ENCODE measurements around the gene PINK1.
"Not testable (repeated sequence)": the region's sequence is repeated elsewhere in the genome, so short reads cannot be mapped to it uniquely, and the experiment has no call there.

The PINK1 gene

DNA sequence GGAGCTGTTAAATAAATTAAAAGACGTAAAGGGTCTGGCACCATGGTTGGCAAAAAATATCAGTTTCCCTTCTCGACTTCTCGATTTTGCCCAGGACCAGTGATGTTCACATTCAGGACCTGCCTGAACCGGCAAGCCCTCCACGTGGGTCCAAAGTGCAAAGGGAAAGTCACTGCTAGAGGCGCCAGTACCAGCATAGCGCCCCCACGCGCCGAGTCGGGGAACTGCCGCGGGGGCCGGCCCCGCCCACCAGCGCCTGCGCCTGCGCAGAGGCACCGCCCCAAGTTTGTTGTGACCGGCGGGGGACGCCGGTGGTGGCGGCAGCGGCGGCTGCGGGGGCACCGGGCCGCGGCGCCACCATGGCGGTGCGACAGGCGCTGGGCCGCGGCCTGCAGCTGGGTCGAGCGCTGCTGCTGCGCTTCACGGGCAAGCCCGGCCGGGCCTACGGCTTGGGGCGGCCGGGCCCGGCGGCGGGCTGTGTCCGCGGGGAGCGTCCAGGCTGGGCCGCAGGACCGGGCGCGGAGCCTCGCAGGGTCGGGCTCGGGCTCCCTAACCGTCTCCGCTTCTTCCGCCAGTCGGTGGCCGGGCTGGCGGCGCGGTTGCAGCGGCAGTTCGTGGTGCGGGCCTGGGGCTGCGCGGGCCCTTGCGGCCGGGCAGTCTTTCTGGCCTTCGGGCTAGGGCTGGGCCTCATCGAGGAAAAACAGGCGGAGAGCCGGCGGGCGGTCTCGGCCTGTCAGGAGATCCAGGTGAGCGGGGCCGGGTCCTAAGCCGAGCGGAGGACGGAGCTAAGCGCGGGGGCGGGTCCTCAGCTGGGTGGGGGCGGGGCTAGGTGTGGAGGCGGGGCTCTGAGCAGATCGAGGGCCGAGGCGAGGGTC is at the start of gene PINK1:
Gene PINK1 (plus strand): TSS at position 269 of the 875 bp plus-strand sequence. CDS start 91 bp downstream, at position 360.
- peak; percentile 79 for DNase-seq

DNA sequence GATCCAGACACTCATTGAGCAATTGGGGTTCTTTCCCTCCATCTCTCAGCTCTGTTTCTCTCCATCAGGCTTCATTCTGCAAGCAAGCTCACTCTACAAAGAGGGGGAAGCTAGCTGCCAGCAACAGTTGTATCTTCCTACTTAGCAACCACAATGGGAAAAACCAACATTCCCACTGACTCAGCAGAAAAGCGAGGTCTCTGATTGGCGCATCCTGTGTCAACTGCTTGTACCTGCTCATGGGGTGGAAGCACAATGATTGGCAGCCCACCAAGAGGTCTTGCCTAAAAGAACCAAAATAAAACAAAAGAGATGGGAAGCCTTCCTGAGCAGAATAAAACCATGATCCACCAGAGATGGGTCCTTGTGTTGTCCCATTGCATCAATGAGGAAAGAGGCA is 48.4 kb upstream of the PINK1 start:
- no peak for DNase-seq

DNA sequence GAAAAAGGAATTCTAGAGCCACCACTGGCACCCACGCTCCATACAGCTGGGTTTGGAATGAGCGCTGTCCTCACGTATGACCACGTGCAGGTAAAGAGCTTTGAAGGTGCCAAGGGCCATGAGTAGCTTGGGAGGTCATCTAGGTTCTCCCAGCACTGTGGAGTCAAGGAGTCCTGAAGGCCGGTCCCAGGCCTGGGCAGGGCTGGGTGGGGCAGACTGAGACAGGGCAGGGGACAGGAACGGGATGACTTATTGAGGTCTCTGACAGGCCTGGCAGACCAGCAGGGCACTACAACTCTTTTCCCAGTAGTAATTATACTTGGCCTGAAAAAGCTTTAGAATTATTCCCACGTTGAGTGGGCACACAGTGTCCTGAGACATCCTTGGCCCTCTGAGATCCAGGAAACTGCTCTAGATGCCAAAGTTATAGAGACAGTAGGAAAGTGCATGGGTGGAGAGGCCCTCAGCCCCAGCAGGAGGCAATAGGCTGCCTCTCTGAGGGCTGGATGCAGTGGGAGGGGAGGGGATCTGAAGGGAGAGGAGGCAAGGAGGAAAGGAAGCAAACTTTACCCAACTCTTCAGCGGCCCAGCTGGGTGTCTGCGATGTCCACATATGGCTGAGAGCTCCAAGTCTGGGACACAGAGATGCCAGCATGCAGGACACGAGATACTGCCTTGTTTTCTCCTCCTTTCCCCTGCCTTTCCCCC is 46.2 kb upstream of the PINK1 start:
- DNase-seq, result no peak

GRCh38 chr1:20587661-20588053 is 45.6 kb upstream of the PINK1 start:
- no peak for DNase-seq

DNA sequence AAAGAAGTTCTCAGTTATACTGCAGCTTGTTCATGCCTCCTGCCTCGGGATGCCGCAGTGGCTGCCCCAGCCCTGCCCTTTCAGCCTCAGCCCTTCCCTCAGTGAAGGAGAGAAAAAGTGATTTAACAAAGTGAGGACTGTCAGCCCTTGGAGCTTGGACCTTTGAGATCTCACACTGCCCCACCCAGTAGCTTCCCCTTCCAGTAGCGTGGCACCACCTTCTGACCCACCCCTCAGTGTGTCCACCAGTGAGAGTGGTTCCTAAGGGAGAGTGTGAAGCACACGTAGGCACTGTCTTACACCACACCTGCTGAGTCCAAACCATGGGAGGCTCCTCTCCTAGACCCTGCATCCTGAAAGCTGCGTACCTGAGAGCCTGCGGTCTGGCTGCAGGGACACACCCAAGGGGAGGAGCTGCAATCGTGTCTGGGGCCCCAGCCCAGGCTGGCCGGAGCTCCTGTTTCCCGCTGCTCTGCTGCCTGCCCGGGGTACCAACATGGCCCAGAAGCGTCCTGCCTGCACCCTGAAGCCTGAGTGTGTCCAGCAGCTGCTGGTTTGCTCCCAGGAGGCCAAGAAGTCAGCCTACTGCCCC is 44.5 kb upstream of the PINK1 start, which contains the start of gene CDA:
Gene CDA (plus strand): TSS at position 464 of the 592 bp plus-strand sequence. CDS start 33 bp downstream, at position 497.
- no peak for DNase-seq

GRCh38 chr1:20589331-20590278 is 43.7 kb upstream of the PINK1 start:
- DNase-seq, result no peak

DNA sequence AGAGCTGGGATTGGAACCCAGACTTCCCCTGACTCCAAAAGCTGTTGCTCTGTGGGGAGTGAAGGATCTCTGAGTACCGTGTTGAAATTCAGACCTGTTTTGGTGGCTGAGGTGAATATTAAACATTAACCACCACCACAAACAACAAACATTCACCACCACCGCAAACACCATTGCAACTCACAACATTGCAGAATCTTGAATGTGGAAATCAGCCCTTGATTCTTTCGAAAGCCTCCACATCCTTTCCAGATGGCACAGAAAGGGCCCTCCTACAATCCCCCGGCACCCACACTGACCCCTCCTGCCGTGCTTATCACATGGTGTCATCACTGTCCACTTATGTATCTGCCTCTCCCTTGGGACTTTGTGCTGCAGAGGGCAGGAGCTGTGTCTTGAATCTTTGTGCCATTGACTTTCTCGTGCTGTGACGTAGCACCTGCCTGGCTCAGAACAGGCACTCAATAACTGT is 42.9 kb upstream of the PINK1 start:
- DNase-seq, result no peak

- DNase-seq, result no peak
Measured at GRCh38 chr1:20593756-20594155, 39.5 kb upstream of the PINK1 start.

DNA sequence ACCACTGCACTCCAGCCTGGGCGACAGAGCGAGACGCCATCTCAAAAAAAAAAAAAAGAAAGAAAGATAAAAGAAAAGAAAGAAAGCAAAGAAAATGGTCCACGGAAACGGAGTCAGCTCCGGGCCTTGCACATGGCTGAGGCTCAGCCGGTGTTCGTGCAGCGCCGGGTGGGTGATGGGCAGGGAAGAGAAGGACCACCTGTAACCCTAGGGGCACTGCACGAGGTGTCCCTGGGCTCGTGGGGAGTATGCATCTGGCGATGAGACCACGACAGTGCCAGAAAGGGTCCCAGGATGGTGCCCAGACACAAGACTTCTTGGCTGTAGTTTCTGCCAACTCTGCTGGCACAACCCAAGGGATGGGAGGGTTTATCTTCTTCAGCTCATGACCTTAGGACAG is 38.5 kb upstream of the PINK1 start:
- DNase-seq, result no peak

DNA sequence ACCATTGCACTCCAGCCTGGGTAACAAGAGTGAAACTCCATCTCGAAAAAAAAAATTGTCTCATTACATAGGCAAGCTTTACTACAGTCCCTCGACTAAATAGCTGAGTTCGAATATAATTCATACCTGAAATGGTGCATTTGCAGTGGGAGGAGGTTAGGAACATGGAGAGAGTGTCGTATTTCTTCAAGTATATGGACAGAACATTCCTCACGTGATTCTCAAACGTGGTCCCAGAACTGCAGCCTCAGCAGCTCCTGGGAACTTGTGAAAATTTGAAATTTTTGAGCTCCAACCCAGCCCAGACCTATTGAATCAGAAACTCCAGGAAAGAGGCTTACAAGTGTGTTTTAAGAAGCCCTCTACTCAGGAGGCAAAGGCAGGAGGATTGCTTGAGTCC is 37.2 kb upstream of the PINK1 start:
- DNase-seq, result no peak

DNA sequence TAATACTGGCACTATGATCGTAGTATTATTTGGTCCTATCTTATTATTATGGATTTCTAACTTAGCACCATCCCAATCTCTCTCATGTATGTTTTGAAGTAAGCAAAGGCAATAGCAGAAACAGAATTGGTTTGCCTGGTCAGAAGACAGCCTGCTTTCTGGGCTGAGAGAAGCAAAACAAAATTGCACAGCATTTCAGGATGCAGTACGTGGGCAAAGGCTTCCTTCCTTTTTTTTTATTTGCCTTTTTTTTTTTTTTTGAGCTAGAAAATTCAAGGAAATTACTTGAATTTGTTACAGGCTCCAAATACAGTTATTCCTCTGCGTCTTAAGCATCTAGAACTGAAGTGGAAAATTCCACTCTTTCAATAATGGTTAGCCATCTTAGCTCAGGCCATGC is 35.6 kb upstream of the PINK1 start:
- DNase-seq, result no peak

DNA sequence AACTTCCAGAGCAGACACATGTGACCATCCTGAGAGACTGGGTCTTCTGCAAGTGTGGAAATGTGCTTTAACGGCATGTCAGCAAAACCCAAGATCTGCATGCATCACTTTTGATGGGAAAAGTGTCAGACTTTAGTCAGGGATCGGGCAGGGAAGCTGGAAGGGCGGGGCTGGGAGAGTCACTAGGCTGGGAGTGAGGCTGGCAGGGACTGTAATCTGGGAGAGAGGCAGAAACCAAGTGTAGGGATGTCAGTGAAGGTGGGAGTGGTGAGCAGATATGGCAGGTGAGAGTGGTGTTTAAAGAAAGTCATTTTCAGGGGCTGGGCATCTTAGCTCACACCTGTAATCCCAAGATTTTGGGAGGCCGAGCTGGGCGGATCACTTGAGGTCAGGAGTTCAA is 33.1 kb upstream of the PINK1 start:
- no peak for DNase-seq

GRCh38 chr1:20601129-20601825 is 32.0 kb upstream of the PINK1 start:
- DNase-seq, result no peak

- DNase-seq, result no peak
Measured at GRCh38 chr1:20602851-20603450, 30.3 kb upstream of the PINK1 start.

DNA sequence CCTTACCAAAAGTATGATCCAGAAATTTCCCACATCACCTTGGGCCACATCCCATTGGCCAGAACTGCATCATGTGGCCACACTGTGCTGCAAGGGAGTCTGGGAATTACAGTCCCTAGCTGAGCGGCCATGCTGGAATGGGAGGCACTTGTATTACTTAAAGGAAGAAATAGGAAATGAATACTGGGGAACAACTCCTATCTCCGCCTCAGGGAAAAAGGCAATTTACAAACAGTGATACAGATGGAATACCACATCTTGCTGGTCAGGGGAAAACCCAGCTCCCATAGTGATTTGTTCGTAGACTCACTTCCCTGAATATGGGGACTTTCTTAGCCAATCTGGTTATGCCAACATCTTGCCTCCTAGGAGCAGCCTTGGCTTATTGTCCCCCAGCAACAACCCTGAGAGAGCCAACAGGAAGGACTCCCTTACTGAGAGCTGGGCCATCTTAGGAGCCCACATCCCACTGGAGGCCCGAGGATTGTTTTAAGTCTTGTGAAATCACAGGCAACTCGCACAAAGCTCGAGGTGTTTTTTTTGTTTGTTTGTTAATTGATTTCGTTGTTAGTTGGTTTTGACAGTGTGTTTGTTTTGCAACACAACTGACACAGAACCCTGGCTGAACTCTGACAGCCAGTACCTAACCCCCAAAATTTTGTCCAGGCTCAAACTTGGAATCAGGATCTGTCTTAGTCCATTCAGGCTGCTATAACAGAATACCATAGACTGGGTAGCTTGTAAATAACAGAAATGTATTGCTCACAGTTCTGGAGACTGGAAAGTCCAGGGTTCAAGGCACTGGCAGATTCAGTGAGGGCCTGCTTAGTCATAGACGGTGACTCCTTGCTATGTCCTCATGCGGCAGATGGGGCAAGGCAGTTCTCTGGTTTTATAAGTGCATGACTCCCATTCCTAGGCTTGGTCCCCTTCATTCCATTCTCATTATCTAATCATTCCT is 29.5 kb upstream of the PINK1 start:
- no peak for DNase-seq

GRCh38 chr1:20604678-20605077 is 28.6 kb upstream of the PINK1 start:
- DNase-seq, result no peak

- not testable (repeated sequence) for DNase-seq
Measured at GRCh38 chr1:20606801-20607570, 26.3 kb upstream of the PINK1 start.

GRCh38 chr1:20609541-20609940 is 23.7 kb upstream of the PINK1 start:
- DNase-seq, result no peak

DNA sequence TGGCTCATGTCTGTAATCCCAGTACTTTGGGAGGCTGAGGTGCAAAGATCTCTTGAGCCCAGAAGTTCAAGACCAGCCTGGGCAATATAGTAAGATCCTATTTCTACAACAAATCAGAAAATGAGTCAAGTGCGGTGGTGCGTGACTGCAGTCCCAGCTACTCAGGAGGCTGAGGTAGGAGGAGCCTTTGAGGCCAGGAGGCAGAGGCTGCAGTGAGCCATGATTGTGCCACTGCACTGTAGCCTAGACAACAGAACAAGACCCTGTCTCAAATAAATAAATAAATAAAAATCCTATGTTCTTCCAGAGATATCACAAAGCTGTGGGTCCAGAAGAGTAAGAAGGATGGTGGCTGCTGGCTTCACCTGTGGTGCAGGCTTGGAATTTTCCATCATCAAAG is 22.3 kb upstream of the PINK1 start:
- no peak for DNase-seq
